ENCODE results near the gene WBP1L. TPM values are rescaled to one million over a fixed set of nuclear protein-coding genes. Genes with fewer than 3 reads are reported as not detected.

The WBP1L gene
- polyA plus RNA-seq, 3 donors: 44.3 to 45.4 (median 45.4) TPM

Other genes starting within 250 kb of the WBP1L start
- 10 to 100 TPM; 87.7 to 90.1 (median 89.2) TPM for gene ACTR1A, start 241.2 kb upstream of the WBP1L start, polyA plus RNA-seq (ENCODE audit: insufficient read length in 3 of 3)
- 10 to 100 TPM; 24.1 to 30.0 (median 27.6) TPM for gene SUFU, start 240.0 kb upstream of the WBP1L start, polyA plus RNA-seq (ENCODE audit: insufficient read length in 3 of 3)
- gene TRIM8, start 99.5 kb upstream of the WBP1L start, polyA plus RNA-seq (ENCODE audit: insufficient read length in 3 of 3): 100 to 1,000 TPM; 121 to 127 (median 121) TPM
- gene ARL3, start 29.6 kb upstream of the WBP1L start, polyA plus RNA-seq (ENCODE audit: insufficient read length in 3 of 3): 10 to 100 TPM; 31.9 to 35.1 (median 34.3) TPM
- 10 to 100 TPM; 44.0 to 48.3 (median 47.1) TPM for gene SFXN2, start 29.3 kb upstream of the WBP1L start, polyA plus RNA-seq (ENCODE audit: insufficient read length in 3 of 3)
- gene CYP17A1, start 93.5 kb downstream of the WBP1L start, polyA plus RNA-seq (ENCODE audit: insufficient read length in 3 of 3): 1 to 10 TPM in 1 of 3 donors, under 1 TPM in 2; 0.78 to 2.6 (median 0.89) TPM
- 10 to 100 TPM; 63.0 to 64.9 (median 64.3) TPM for gene BORCS7, start 110.3 kb downstream of the WBP1L start, polyA plus RNA-seq (ENCODE audit: insufficient read length in 3 of 3)
- 10 to 100 TPM; 19.2 to 22.8 (median 19.5) TPM for gene AS3MT, start 125.5 kb downstream of the WBP1L start, polyA plus RNA-seq (ENCODE audit: insufficient read length in 3 of 3)
- gene CNNM2, start 174.3 kb downstream of the WBP1L start, polyA plus RNA-seq (ENCODE audit: insufficient read length in 3 of 3): 10 to 100 TPM in 1 of 3 donors, 1 to 10 TPM in 2; 9.3 to 12.5 (median 9.5) TPM

Measured in right renal cortex interstitium (tissue), 3 donors.